OCI-LY7 (cell line): ENCODE data around the gene BOLA2B.

Experiments
- EZH2phosphoT487 ChIP-seq: fragments of 200-600 bp; sonication (generic); IDR thresholded peaks from 2 replicates; pipeline ENCODE4 v1.6.1; 2018; ENCODE audit warnings: low read depth, borderline replicate concordance, mild to moderate bottlenecking, mixed run types, antibody characterized with exemption, low read length, moderate library complexity, mixed read lengths
- TF ChIP-seq, protein P1 (sequence below): fragments of 200-600 bp; sonication (generic); conservative IDR thresholded peaks from 2 replicates; pipeline ENCODE4 v1.5.1; 2014; ENCODE audit warnings: mild to moderate bottlenecking, antibody characterized with exemption, low read length, moderate library complexity, mixed read lengths

DNA sequence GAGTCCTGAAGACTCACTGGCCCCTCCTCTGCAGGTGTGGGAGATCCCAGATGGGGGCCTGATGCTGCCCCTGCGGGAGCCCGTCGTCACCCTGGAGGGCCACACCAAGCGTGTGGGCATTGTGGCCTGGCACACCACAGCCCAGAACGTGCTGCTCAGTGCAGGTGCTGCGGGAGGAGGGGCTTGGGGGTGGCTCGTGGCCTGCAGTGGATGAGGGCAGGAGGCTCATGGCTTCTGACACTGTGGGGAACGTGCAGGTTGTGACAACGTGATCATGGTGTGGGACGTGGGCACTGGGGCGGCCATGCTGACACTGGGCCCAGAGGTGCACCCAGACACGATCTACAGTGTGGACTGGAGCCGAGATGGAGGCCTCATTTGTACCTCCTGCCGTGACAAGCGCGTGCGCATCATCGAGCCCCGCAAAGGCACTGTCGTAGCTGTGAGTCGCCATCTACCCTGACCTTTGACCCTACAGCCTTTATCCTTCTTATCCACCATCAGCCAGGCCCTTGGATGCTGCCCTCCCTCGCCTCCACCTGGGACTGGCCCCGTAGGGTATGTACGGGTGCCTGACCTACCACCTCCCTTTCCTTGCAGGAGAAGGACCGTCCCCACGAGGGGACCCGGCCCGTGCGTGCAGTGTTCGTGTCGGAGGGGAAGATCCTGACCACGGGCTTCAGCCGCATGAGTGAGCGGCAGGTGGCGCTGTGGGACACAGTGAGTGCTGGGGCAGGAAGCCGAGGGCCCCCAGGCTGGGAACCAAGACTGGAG is 6.5 kb downstream of the BOLA2B start:
- TF ChIP-seq, protein P1, sequence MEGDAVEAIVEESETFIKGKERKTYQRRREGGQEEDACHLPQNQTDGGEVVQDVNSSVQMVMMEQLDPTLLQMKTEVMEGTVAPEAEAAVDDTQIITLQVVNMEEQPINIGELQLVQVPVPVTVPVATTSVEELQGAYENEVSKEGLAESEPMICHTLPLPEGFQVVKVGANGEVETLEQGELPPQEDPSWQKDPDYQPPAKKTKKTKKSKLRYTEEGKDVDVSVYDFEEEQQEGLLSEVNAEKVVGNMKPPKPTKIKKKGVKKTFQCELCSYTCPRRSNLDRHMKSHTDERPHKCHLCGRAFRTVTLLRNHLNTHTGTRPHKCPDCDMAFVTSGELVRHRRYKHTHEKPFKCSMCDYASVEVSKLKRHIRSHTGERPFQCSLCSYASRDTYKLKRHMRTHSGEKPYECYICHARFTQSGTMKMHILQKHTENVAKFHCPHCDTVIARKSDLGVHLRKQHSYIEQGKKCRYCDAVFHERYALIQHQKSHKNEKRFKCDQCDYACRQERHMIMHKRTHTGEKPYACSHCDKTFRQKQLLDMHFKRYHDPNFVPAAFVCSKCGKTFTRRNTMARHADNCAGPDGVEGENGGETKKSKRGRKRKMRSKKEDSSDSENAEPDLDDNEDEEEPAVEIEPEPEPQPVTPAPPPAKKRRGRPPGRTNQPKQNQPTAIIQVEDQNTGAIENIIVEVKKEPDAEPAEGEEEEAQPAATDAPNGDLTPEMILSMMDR: peak; percentile 90
- no peak for TF ChIP-seq EZH2phosphoT487
